B cell (primary cell): ENCODE measurements around the gene MYO1C.

Source experiments
- CTCF ChIP-seq: fragments of 200-600 bp; IDR thresholded peaks from one replicate; pipeline ENCODE4 v1.8.0; 2022; ENCODE audit warnings: antibody characterized with exemption, mild to moderate bottlenecking
- EZH2 ChIP-seq: IDR thresholded peaks from 2 replicates; pipeline ENCODE4 v1.6.1; 2012; ENCODE audit warnings: borderline replicate concordance, low read depth, mild to moderate bottlenecking, moderate library complexity, low read length; ENCODE audit not compliant: insufficient read depth, poor library complexity, severe bottlenecking

DNA sequence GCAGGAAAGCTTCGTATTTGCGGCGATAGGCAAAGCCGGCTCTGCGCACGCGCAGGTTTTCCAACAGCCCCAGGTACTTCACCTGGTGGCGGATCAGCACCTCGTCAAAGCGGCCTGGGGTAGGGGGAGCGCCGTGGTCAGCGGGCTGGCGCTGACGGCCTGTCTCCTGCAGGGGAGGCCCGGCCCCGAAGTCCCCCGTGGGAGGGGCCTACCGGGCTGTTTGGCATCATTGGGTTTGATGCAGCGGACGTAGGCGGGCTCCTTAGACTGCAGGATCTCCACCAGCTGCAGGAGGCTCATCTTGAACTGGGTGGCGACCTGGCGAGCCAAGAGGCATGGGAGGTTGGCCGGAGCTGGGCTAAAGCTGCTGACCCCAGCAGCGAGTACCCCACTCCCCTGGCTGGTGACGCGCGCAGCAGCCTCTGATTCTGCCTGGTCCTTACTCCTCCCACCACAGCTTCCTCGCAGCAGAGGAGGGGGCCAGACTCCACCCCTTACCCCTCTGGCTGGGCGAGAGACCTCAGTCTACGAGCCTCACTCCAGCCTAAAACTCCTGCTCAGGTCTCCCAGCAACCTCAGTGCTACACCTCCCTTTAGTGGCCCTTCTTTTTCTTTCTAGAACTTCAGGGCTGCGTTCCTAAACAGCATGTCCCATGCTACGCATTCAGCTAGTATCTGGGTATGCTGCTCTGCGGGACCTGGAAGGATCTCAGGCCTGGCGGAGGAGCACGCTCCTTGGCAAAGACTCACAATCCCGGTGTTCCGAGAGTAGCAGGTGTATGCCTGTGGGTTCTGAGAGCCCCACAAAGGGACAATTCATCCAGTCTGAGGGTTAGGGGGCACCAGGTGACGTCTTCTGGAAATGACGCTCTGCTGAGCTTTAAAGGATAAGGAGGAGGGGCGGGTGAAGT is 20.3 kb downstream of the MYO1C start:
- no peak for TF ChIP-seq CTCF
- no peak for TF ChIP-seq EZH2
